ENCODE results near the gene EGFR.

- TF ChIP-seq POLR2A (IDR thresholded peaks at IDR 0.05) (no peak), CTCF (IDR thresholded peaks at IDR 0.05) (no peak)
These were observed 50.5 kb downstream of the EGFR start for GRCh38 chr7:55069271-55069792.

All from adrenal gland (tissue), 5 donors.